Large intestine (tissue), 3 donors: ENCODE measurements around the gene OTULINL. TPM values are rescaled to one million over a fixed set of nuclear protein-coding genes. Genes with fewer than 3 reads are reported as not detected.

ENCODE experiments used
- DNase-seq, 2 donors: peaks; one replicate each; pipeline versions ENCODE4 v3.0.0 to v3.0.0-alpha.2; 2013
- H3K27ac ChIP-seq: one replicate; pipeline ENCODE4 v1.5.1; 2013; ENCODE audit warnings: low read length
- H3K27me3 ChIP-seq: 2 replicates; pipeline ENCODE4 v1.6.1; 2013; ENCODE audit warnings: low read length; ENCODE audit not compliant: control insufficient read depth, insufficient read depth
- H3K36me3 ChIP-seq: 2 replicates; pipeline ENCODE4 v1.6.1; 2013; ENCODE audit warnings: low read length; ENCODE audit not compliant: control insufficient read depth, insufficient read depth
- H3K4me1 ChIP-seq: one replicate; pipeline ENCODE4 v1.6.1; 2013; ENCODE audit warnings: low read length; ENCODE audit not compliant: control insufficient read depth, insufficient read depth
- H3K4me3 ChIP-seq: one replicate; pipeline ENCODE4 v1.5.1; 2013; ENCODE audit warnings: low read length
- H3K9me3 ChIP-seq: one replicate; pipeline ENCODE4 v1.6.1; 2013; ENCODE audit warnings: mild to moderate bottlenecking, low read depth, low read length, moderate library complexity; ENCODE audit not compliant: control insufficient read depth
- WGBS: methylation state at CpG from one replicate; pipeline ENCODE4 v1.1.5; 2013; ENCODE audit warnings: low lambda C conversion rate; ENCODE audit not compliant: insufficient coverage; 5-methylcytosine and 5-hydroxymethylcytosine counted together
- polyA plus RNA-seq: library from polyadenylated mRNA; unstranded; fragments of 120-200 nt; gene quantifications from one replicate; pipeline ENCODE4 v1.2.1, GENCODE V29; 2013

The OTULINL gene
- polyA plus RNA-seq, 1 donor: 15.8 TPM

GRCh38 chr5:14660833-14661232, 79.2 kb downstream of the OTULINL start:
- H3K27ac ChIP-seq: no peak overlapping the region

More at GRCh38 chr5:14660833-14661232, 79.2 kb downstream of the OTULINL start:
- 80% methylated on average over 2 of the region's 2 CpGs for WGBS
- Histone ChIP-seq H3K36me3 (no peaks in the 10 kb centered on the region), H3K27me3 (no peaks in the 10 kb centered on the region), H3K9me3 (no peaks in the 10 kb centered on the region), H3K4me1 (peaks cover 11% of the 10 kb centered on the region), H3K4me3 (no peak overlapping the region)
- DNase-seq: no peak

Other genes starting within 250 kb of the OTULINL start
- 21.5 TPM for gene OTULIN, start 82.9 kb downstream of the OTULINL start, polyA plus RNA-seq